Ovary (tissue), 3 donors: ENCODE results near the gene EFNB3.

Experiments
- CTCF ChIP-seq, 3 donors: fragments of 450-650 bp in 2 of 3; fragments of 200-600 bp in 1 of 3; IDR thresholded peaks; one replicate each; pipeline versions ENCODE4 v1.5.1 to v1.8.0; 2016 to 2022; ENCODE audit warnings: antibody characterized with exemption in 3 of 3, mild to moderate bottlenecking in 1 of 3
- EP300 ChIP-seq: sonication (generic); formaldehyde crosslinking; IDR thresholded peaks from one replicate; pipeline ENCODE4 v1.6.1; 2017; ENCODE audit warnings: antibody characterized with exemption
- POLR2A ChIP-seq: fragments of 450-650 bp; IDR thresholded peaks from one replicate; pipeline ENCODE4 v1.6.1; 2017; ENCODE audit warnings: antibody characterized with exemption, mild to moderate bottlenecking, moderate library complexity
- donor health status: DM: no; HTN: no; CAD: no.

- TF ChIP-seq CTCF (IDR thresholded peaks at IDR 0.05): no peak
- TF ChIP-seq EP300: no peak
- no peak for TF ChIP-seq POLR2A
These were observed 16.1 kb upstream of the EFNB3 start for GRCh38 chr17:7688808-7689316.
